Measurements from ENCODE around the gene ARHGEF17.

DNA sequence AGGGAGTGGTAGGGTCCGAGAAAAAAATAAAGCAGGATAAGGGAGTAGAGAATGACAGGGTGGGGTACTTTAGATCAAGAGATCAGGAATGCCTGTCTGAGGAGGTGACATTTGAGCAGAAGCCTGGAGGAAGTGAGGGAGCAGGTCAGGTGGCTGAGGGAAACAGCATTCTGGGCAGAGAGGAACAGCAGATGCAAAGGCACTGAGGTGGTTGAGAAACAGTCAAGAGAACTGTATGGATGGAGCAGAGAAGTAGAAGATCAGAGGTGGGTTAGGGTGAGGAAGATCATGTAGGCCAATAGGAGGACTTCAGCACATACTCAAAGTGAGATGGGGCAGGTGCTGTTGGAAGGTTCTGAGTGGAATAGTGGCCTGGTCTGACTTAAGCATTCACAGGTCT is 8.3 kb downstream of the ARHGEF17 start:
- TF ChIP-seq POLR2AphosphoS5 (IDR thresholded peaks at IDR 0.05; ENCODE audit: low read depth, low read length): no peak
- no peak for TF ChIP-seq TAF1 (IDR thresholded peaks at IDR 0.05; ENCODE audit: borderline replicate concordance, insufficient read depth, low read length)
